ENCODE results near the gene ATXN3L. TPM values are rescaled to one million over a fixed set of nuclear protein-coding genes. Genes with fewer than 3 reads are reported as not detected.

Gene ATXN3L
- total RNA-seq, 4 donors from 2014 or later, result not detected

DNA sequence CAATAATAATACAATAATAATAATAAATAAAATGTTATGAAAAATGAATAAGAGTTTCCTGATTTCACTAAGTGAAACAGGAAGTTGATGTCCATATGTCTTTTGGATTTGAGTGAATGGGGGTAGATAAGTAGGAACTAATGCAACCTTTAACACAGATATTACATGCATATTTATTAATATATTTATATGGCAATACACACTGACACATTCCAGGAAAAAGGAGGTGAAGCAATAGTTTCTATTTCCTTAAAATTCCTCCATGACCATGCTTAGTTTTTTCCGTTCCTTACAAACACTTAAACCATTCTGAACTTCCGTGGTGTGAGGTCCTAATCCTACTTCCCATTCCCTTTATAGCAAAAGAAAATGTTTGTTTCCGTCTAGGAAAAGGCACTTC lies 48.3 kb downstream of the ATXN3L start:
- ATAC-seq (ENCODE audit: low FRiP score) (no peak), DNase-seq (ENCODE audit: low spot score) (no peak)
- TF ChIP-seq, protein P1, sequence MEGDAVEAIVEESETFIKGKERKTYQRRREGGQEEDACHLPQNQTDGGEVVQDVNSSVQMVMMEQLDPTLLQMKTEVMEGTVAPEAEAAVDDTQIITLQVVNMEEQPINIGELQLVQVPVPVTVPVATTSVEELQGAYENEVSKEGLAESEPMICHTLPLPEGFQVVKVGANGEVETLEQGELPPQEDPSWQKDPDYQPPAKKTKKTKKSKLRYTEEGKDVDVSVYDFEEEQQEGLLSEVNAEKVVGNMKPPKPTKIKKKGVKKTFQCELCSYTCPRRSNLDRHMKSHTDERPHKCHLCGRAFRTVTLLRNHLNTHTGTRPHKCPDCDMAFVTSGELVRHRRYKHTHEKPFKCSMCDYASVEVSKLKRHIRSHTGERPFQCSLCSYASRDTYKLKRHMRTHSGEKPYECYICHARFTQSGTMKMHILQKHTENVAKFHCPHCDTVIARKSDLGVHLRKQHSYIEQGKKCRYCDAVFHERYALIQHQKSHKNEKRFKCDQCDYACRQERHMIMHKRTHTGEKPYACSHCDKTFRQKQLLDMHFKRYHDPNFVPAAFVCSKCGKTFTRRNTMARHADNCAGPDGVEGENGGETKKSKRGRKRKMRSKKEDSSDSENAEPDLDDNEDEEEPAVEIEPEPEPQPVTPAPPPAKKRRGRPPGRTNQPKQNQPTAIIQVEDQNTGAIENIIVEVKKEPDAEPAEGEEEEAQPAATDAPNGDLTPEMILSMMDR (IDR thresholded peaks at IDR 0.05), result no peak

DNA sequence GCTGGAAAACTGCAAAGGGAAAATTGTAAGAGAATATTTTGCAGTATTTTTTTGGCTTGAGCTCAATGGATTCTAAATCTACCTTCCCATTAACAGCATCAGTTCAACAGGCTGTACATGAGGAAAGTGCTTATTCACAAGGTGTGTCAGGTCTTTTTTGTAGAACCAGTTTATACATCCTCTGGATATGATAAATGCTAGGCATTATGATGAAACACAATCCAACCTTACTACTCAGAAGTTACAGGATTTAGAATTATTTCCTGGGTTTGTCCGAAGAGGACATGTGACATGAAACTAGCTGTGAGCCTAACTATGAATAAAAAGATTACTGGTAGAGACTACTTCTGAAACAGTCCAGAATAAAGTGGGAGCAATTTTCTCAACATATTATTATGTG lies 49.5 kb downstream of the ATXN3L start:
- DNase-seq (ENCODE audit: low spot score), result no peak
- ATAC-seq (ENCODE audit: low FRiP score), result no peak
- TF ChIP-seq, protein P1 (IDR thresholded peaks at IDR 0.05), result no peak

DNA sequence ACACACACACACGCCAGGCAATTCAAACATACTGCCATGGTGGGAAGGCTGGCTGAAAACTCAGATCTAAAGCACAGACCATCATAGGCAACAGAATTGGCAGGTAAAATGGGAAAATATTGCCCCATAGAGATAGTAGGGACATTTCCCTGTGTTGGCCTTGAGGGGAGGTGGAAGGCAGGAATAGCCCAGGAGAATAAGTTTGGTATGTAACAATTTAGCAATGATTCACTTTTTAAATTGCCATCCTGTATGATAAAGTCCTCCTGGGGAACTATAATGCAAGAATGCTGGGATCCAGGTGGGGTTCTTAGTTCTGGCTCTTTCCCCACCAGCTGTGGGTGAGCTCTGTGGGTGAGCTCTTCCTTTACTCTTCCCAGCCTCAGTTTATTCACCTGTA lies 51.0 kb downstream of the ATXN3L start:
- ATAC-seq (ENCODE audit: low FRiP score), result no peak
- no peak for DNase-seq (ENCODE audit: low spot score)
- TF ChIP-seq, protein P1 (IDR thresholded peaks at IDR 0.05), result no peak

Other genes starting within 250 kb of the ATXN3L start
- 1 to 10 TPM in 2 of 4 donors, under 1 TPM in 1, not detected in 1; 0.63 to 4.2 (median 1.2) TPM for gene EGFL6, start 249.5 kb upstream of the ATXN3L start, total RNA-seq

All from omental fat pad (tissue), 4 donors.